Stimulated activated CD4-positive, alpha-beta T cell treated with anti-CD3 and anti-CD28 coated beads, TNF-alpha, amount 100 ng/mL, for 1 hour (primary cell): ENCODE measurements around the gene ZNF546.

ENCODE experiments used
- DNase-seq, 3 donors: peaks; one replicate each; pipeline ENCODE4 v3.0.0-alpha.2; 2020; ENCODE audit warnings: low read depth in 3 of 3, low spot score in 1 of 3

Gene ZNF546

GRCh38 chr19:40054632-40055031 lies 57.8 kb downstream of the ZNF546 start:
- no peak for DNase-seq

- DNase-seq, result no peak
Measured at GRCh38 chr19:40055049-40055448, 58.2 kb downstream of the ZNF546 start.

- peak in 2 of 3 donors; percentile 15 to 47 for DNase-seq
Measured at GRCh38 chr19:40055832-40056504, 59.1 kb downstream of the ZNF546 start, which contains the start of gene ZNF780B. Gene ZNF780B, minus strand, starts transcription at chr19:40056231. Its CDS starts 5,899 bp downstream, at chr19:40050332.

- no peak for DNase-seq
Measured at GRCh38 chr19:40056505-40056904, 59.6 kb downstream of the ZNF546 start.

- DNase-seq, result no peak
Measured at GRCh38 chr19:40057166-40057565, 60.3 kb downstream of the ZNF546 start.

GRCh38 chr19:40059624-40060023 lies 62.8 kb downstream of the ZNF546 start:
- no peak for DNase-seq

- no peak for DNase-seq
Measured at GRCh38 chr19:40070058-40070457, 73.2 kb downstream of the ZNF546 start.
